PC-3 (cell line): Measurements from ENCODE around the gene FAM149A. TPM values are rescaled to one million over a fixed set of nuclear protein-coding genes. Genes with fewer than 3 reads are reported as not detected.
A peak's percentile ranks its signal among the peaks of the same experiment; 100 is the strongest.

ENCODE experiments used
- ATAC-seq: fragments of 200-7000 bp; cut with Tn5 transposase; 2 replicates; pipeline ENCODE4 v1.9.1; 2020; ENCODE audit warnings: mild to moderate bottlenecking, moderate library complexity
- BruUV-seq: library from RNA; stranded (reverse); fragments of 400-500 nt; replicated peaks from 2 replicates; lab custom pipeline; 2021; lab: Mats Ljungman, UMichigan
- CTCF ChIA-PET: fragments of 300-600 bp; sonication (Branson Sonifier 250); formaldehyde crosslinking; loops from one replicate; lab custom pipeline; 2022; ENCODE audit warnings: antibody characterized with exemption; lab: Charles Lee
- POLR2A ChIA-PET: fragments of 300-600 bp; sonication (Branson Sonifier 250); formaldehyde crosslinking; loops from one replicate; lab custom pipeline; 2022; ENCODE audit warnings: antibody characterized with exemption; ENCODE audit not compliant: unreplicated experiment; lab: Charles Lee
- DNase-seq: peaks from one replicate; pipeline ENCODE4 v3.0.0-alpha.2; 2015
- H2AFZ ChIP-seq: fragments of 300-600 bp; sonication (generic); 2 replicates; pipeline ENCODE4 v1.6.0; 2016; ENCODE audit warnings: antibody characterized with exemption, low read length
- H3F3A ChIP-seq: fragments of 300-600 bp; sonication (generic); one replicate; pipeline ENCODE4 v1.6.0; 2017; ENCODE audit warnings: antibody characterized with exemption, low read length, control low read depth, mild to moderate bottlenecking; ENCODE audit not compliant: unreplicated experiment
- H3K27ac ChIP-seq: fragments of 300-600 bp; sonication (generic); 2 replicates; pipeline ENCODE4 v1.5.1; 2016; ENCODE audit warnings: mild to moderate bottlenecking, low read length
- H3K27me3 ChIP-seq: fragments of 300-600 bp; sonication (generic); 2 replicates; pipeline ENCODE4 v1.6.1; 2016; ENCODE audit warnings: low read length, mixed read lengths
- H3K36me3 ChIP-seq: fragments of 300-600 bp; sonication (generic); 2 replicates; pipeline ENCODE4 v1.6.1; 2016; ENCODE audit warnings: low read depth, mixed run types, low read length, mixed read lengths
- H3K4me1 ChIP-seq: fragments of 300-600 bp; sonication (generic); 2 replicates; pipeline ENCODE4 v1.5.1; 2016; ENCODE audit warnings: low read length; ENCODE audit not compliant: insufficient read depth
- H3K4me2 ChIP-seq: fragments of 300-600 bp; sonication (generic); 2 replicates; pipeline ENCODE4 v1.6.0; 2016; ENCODE audit warnings: low read length
- H3K4me3 ChIP-seq: fragments of 300-600 bp; sonication (generic); 2 replicates; pipeline ENCODE4 v1.5.1; 2016; ENCODE audit warnings: mild to moderate bottlenecking, low read length, mixed read lengths
- H3K79me2 ChIP-seq: fragments of 300-600 bp; sonication (generic); 2 replicates; pipeline ENCODE4 v1.6.1; 2017; ENCODE audit warnings: low read length, mixed read lengths
- H3K9ac ChIP-seq: fragments of 300-600 bp; sonication (generic); 2 replicates; pipeline ENCODE4 v1.6.0; 2016; ENCODE audit warnings: mild to moderate bottlenecking, low read length
- H3K9me2 ChIP-seq: fragments of 300-600 bp; sonication (generic); replicated peaks from 2 replicates; pipeline ENCODE4 v1.6.1; 2016; ENCODE audit warnings: mixed run types, low read length, mixed read lengths
- H3K9me3 ChIP-seq: fragments of 300-600 bp; sonication (generic); 2 replicates; pipeline ENCODE4 v1.6.1; 2016; ENCODE audit warnings: low read length, mixed read lengths
- H4K20me1 ChIP-seq: fragments of 300-600 bp; sonication (generic); 2 replicates; pipeline ENCODE4 v1.6.1; 2016; ENCODE audit warnings: low read length, mixed read lengths
- EZH2 ChIP-seq: fragments of 300-600 bp; sonication (generic); IDR thresholded peaks from one replicate; pipeline ENCODE4 v1.6.1; 2017; ENCODE audit warnings: antibody characterized with exemption, mild to moderate bottlenecking, low read length; ENCODE audit not compliant: unreplicated experiment
- EZH2phosphoT487 ChIP-seq: fragments of 300-600 bp; sonication (generic); IDR thresholded peaks from 2 replicates; pipeline ENCODE4 v1.6.1; 2018; ENCODE audit warnings: mild to moderate bottlenecking, antibody characterized with exemption, low read length, borderline replicate concordance
- intact Hi-C: fragments of 100-400 bp; cut with micrococcal nuclease; formaldehyde crosslinking; loops from 2 replicates; pipeline ENCODE4 v1.9.0; 2023
- total RNA-seq: library from RNA; depleted of rRNA; stranded (reverse); fragments of >200 nt; gene quantifications from 2 replicates; pipeline ENCODE4 v1.2.3, GENCODE V29; 2014
- TF ChIP-seq, protein P1 (sequence below): fragments of 300-600 bp; sonication (generic); conservative IDR thresholded peaks from 2 replicates; pipeline ENCODE4 v1.5.1; 2017; ENCODE audit warnings: antibody characterized with exemption, low read depth, mild to moderate bottlenecking, low read length

FAM149A gene
- total RNA-seq, 1 experiment from 2014 or later = 0.22 TPM

DNA sequence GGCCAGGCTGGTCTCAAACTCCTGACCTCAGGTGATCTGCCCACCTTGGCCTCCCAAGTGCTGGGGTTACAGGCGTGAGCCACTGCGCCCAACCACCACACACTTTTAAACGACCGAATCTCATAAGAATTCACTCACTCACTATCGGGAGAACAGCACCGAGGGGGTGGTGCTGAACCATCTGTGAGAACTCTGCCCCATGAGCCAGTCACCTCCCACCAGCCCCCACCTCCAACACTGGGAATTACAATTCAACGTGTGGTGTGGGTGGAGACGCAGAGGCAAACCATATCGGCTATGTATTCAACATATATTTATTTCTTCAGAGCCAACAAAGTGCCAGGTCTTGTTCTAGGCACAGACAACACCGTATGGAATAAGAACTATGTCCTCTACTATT is 32.0 kb upstream of the FAM149A start:
- Histone ChIP-seq H3K9me2 (no peaks in the 10 kb centered on the region), H2AFZ (no peak overlapping the region), H3K27ac (no peak overlapping the region), H3K4me1 (peaks cover 8% of the 10 kb centered on the region; the same call in 1 of the 2 replicates), H3K79me2 (no peaks in the 10 kb centered on the region), H3K4me2 (no peak overlapping the region), H3K4me3 (no peak overlapping the region), H3F3A (no peaks in the 10 kb centered on the region), H3K9me3 (no peaks in the 10 kb centered on the region), H3K9ac (no peak overlapping the region), H3K27me3 (0 out of 2 replicates have a peak, but pooled peaks cover 12% of the 10 kb centered on the region), H3K36me3 (no peaks in the 10 kb centered on the region), H4K20me1 (no peaks in the 10 kb centered on the region)
- intact Hi-C loops = no loop called here
- ATAC-seq = no peak
- DNase-seq = no peak
- CTCF ChIA-PET = no interaction called here
- no peak for TF ChIP-seq EZH2
- TF ChIP-seq, protein P1, sequence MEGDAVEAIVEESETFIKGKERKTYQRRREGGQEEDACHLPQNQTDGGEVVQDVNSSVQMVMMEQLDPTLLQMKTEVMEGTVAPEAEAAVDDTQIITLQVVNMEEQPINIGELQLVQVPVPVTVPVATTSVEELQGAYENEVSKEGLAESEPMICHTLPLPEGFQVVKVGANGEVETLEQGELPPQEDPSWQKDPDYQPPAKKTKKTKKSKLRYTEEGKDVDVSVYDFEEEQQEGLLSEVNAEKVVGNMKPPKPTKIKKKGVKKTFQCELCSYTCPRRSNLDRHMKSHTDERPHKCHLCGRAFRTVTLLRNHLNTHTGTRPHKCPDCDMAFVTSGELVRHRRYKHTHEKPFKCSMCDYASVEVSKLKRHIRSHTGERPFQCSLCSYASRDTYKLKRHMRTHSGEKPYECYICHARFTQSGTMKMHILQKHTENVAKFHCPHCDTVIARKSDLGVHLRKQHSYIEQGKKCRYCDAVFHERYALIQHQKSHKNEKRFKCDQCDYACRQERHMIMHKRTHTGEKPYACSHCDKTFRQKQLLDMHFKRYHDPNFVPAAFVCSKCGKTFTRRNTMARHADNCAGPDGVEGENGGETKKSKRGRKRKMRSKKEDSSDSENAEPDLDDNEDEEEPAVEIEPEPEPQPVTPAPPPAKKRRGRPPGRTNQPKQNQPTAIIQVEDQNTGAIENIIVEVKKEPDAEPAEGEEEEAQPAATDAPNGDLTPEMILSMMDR = no peak
- TF ChIP-seq EZH2phosphoT487 = no peak
- no TSS peak for BruUV-seq
- POLR2A ChIA-PET = no interaction called here

DNA sequence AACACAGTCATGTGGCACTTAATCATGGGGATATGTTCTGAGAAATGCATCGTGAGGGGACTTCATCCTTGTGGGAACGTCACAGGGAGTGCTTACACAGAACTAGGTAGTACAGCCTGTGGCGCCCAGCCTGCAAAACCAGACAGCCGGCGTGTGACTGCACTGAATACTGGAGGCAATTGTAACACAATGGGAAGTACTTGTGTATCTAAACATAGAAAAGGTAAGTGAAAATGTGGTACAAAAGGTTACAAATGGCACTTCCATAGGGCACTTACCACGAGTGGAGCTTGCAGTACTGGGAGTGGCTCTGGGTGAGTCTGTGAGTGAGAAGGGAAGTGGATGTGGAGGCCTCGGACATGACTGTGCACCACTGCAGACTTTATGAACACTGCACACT is 30.3 kb upstream of the FAM149A start:
- DNase-seq (no peak), ATAC-seq (no peak)
- H3F3A ChIP-seq = no peaks in the 10 kb centered on the region
- H3K9ac ChIP-seq = no peak overlapping the region
- H3K79me2 ChIP-seq = no peaks in the 10 kb centered on the region
- H3K9me3 ChIP-seq = no peaks in the 10 kb centered on the region
- POLR2A ChIA-PET = no interaction called here
- CTCF ChIA-PET = no interaction called here
- BruUV-seq = no TSS peak
- 0 out of 2 replicates have a peak, but pooled peaks cover 16% of the 10 kb centered on the region for H3K27me3 ChIP-seq
- intact Hi-C loops = no loop called here
- no peaks in the 10 kb centered on the region for H3K36me3 ChIP-seq
- H4K20me1 ChIP-seq = no peaks in the 10 kb centered on the region
- no peak overlapping the region for H2AFZ ChIP-seq
- no peak overlapping the region for H3K4me2 ChIP-seq
- no peak for TF ChIP-seq EZH2phosphoT487
- H3K4me3 ChIP-seq = no peak overlapping the region
- no peaks in the 10 kb centered on the region for H3K4me1 ChIP-seq
- H3K9me2 ChIP-seq = no peaks in the 10 kb centered on the region
- H3K27ac ChIP-seq = no peak overlapping the region

DNA sequence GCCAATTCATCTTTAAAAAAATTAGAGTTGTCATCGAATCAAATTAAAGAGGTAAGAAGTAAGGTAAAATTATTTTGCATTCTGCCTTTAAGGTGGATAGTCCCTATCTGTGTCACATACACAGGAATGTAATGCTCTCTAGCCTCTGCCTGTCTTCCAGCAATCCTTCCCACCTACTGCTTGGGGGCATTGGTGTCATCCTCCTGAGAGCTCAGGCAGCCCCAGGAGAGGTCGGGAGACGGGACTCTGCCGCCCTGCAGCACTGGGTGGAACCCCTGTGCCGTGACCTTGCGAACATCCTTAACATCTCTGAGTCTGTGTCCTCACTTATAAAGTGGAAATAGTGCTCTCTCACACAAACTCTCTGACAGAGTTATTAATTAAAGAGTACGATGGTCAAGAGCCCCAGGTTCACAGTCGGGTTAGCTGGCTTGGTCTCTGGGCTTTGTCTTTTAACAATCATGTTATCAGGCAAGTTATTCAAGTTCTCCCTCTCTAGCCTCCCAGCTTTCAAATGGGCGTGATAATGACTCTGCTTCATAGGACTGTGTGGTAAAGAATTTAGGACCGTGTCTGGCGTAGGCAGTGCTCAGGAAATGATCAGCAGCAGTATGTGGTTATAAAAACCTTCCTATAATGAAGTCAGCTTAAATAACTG is 25.4 kb upstream of the FAM149A start:
- Histone ChIP-seq H3K27ac (no peak overlapping the region), H3K4me3 (no peak overlapping the region), H3K36me3 (no peaks in the 10 kb centered on the region), H3K27me3 (0 out of 2 replicates have a peak, but pooled peaks cover 20% of the 10 kb centered on the region), H3F3A (no peaks in the 10 kb centered on the region), H4K20me1 (no peaks in the 10 kb centered on the region), H3K9me2 (no peaks in the 10 kb centered on the region), H2AFZ (0 out of 2 replicates have a peak overlapping the region, but pooled peaks have one; percentile 18), H3K4me1 (no peaks in the 10 kb centered on the region), H3K9ac (no peak overlapping the region), H3K79me2 (no peaks in the 10 kb centered on the region), H3K4me2 (peak overlapping the region; percentile 28; the same call in 1 of the 2 replicates), H3K9me3 (no peaks in the 10 kb centered on the region)
- TF ChIP-seq EZH2 = no peak
- TF ChIP-seq, protein P1 = no peak
- ChIA-PET CTCF (no interaction called here), POLR2A (no interaction called here)
- intact Hi-C loops = no loop called here
- DNase-seq (peak; percentile 27), ATAC-seq (peak; percentile 46; the same call in 1 of the 2 replicates)
- BruUV-seq = no TSS peak
